ENCODE measurements around the gene TSC22D2.
A peak's percentile ranks its signal among the peaks of the same experiment; 100 is the strongest.

TSC22D2 gene

DNA sequence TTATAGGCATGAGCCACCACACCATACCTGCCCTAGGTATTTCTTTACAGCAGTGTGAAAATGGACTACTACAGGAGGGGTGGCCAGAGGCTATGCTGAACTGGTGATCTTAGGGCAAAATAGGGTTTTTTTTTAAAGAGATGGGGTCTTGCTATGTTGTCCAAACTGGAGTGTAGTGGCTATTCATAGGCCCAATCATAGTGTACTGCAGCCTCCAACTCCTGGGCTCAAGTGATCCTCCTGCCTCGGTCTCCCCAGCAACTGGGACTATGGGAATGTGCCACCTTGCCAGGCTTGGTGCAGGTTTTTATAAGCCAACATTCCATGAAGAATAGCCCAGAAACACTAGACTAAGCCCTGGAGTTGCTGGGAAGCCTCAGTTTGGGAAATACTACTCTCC is 28.6 kb upstream of the TSC22D2 start:
- in situ Hi-C loops (cut with HindIII; ENCODE audit: low pct_ligation_motif_present, low pct_unique_long_range_greater_than_20kb, low sequenced_read_pairs), result no loop called here
- DNase-seq, result no peak

DNA sequence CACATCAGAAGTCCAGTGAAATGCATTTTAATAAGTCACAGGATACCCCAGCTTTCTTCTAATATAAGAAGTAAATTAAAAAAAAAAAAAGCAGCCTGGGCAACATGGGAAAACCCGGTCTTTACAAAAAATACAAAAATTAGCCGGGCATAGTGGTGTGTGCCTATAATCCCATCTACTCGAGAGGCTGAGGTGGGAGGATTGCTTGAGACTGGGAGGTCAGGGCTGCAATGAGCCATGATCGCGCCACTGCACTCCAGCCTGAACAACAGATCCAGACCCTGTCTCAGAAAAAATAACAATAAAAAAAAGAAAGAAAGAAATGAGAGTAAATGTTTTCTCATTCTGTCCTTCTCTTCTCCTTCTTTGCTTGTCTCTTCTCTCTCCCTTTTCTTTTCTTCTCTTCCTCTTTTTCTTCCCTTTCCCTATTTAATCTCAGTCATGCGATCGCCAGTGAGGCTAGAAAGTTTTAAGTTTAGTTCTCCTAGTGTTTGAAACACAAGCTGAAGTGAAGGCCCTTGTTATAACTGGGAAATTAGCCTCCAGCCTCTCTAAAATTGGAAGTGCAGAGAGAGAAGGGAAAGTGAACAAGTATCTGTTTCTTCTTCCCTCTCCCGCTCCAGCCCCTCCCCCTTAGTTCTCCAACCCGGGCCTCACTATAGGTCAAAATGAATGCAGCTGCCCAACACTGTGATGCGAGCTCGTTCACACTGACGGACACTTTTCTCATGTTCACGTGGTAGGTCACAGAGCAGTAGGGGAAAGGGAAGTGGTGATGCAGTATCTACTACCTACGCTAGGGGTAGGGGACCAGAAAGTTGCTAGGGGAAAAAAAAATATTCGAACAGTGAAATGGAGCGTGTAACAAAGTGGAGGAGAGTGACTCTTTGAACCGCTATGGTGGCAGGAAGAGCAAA is 23.5 kb upstream of the TSC22D2 start:
- DNase-seq, result peak; percentile 94

DNA sequence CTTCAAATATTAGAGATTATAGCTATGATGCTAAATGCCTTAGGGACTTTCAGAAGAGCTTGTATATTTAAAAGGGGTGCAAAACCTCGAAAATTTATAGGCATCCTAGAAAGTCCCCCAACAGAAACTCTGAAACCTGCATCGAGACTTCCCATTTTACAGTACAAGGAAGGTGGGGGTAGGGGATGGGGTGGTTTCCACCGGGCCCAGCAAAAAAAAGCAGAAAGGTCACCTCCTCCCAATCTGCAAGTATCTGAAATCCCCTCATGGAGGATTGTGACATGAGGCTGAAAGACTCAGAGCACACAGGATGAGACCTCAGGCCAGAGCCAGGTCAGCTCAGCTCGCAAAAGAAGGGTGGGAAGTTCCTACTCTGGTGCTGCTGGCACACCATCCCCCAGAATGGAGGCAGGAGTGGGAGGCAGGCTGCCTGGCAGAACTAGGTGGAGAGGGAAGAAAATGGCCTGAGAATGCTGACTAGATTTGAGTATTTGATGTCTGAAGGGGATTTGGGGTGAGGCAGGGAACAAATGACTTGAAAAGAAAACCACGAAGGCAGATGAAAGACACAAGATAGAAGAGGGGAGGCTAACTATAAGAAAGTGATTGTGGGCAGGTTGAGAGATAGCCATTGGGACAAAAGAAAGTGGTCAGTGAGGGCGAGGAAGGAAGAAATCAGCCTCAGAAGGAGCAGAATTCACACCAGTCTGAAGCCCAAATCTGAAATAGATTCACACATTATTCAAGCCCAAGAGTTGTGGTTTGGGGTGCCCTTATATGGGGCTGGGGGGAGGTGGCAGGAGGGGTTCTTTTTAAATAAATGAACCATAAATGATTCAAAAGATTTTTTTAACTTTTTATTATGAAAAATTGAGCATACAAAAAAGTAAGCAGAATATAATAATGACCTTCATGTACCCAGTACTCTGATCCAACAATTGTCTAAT is 22.5 kb upstream of the TSC22D2 start:
- in situ Hi-C loops (cut with HindIII; ENCODE audit: low pct_ligation_motif_present, low pct_unique_long_range_greater_than_20kb, low sequenced_read_pairs), result no loop called here
- DNase-seq, result no peak

More for the DNA sequence above, 23.5 kb upstream of the TSC22D2 start:
- in situ Hi-C loops (cut with HindIII; ENCODE audit: low pct_ligation_motif_present, low pct_unique_long_range_greater_than_20kb, low sequenced_read_pairs), result no loop called here

DNA sequence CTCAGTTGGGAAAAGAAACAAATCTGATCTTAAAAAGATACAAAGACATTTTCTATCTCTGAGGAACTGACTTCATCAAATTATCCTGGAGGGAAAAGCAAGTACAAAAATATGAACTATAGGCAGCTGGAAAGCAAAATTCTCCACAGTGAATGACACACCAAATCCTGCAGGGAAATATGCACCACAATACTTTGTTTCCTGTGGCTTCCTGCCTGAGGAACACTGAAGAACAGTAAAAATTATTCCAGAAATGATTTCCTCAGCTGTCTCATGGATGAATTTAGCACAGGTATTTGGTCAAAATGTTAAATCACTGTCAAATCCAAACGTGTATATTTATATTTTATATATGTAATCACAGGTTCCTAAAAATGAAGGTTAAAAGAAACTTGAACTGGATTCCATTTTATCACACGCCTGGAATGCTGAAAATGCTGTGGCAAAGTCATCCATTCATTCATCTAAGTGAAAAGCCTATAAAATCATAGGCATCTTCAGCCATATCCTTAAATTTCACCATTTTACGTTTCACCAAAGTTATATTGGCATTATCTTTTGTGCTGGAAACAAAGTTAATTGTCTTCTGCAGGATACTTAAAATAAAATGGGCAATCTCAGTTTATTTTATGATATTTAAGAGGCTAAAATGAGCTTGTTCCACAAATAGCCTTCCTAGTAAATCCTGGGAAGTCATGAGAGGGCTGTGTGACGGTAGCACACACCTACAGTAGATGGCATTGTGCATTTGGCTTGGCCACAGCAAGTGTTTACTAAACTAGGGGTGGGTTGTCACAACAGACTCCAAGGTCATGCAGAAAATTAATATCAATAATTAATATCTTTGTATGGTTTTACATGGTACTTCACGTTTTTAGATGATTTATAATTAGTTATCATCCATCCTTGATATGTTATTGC is 19.3 kb upstream of the TSC22D2 start:
- DNase-seq, result no peak
- in situ Hi-C loops (cut with HindIII; ENCODE audit: low pct_ligation_motif_present, low pct_unique_long_range_greater_than_20kb, low sequenced_read_pairs), result no loop called here

DNA sequence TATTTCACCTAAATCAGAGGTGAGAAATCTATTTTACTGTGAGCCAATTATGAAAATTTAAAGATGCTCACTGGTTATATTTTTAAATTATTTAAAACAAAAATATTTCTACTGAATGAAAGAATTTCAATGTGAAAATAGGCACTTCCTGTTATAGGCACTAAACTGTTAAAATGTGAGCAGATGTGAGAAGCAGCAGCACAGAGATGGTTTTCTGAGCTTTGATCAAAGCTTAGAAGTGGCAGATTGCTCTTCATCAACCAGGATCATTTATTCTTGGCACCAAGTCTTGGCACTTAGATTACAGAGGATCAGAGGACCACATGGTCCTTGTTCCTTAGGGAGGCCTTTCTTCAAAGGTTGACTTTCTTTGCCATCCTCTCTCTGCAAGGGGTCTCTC is 18.0 kb upstream of the TSC22D2 start:
- no peak for DNase-seq
- in situ Hi-C loops (cut with HindIII; ENCODE audit: low pct_ligation_motif_present, low pct_unique_long_range_greater_than_20kb, low sequenced_read_pairs), result no loop called here

DNA sequence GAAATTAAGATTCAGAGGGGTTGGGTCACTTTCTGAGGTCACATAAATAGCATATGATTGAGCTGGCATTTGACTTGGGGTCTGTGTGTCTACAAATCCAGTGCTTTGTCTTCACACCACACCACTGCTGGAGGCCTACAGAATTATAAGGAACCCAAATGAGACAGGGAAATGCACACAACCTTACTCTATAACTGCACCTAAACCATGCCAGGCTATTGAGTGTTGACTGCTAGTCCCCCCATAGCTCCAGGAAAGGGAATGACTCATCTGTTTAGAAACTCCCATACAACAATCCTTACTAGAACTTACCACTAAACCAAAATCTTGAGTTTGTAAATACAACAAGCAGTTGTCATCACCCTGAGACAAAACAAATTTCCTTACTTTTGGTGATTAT is 16.9 kb upstream of the TSC22D2 start:
- no peak for DNase-seq
- in situ Hi-C loops (cut with HindIII; ENCODE audit: low pct_ligation_motif_present, low pct_unique_long_range_greater_than_20kb, low sequenced_read_pairs), result no loop called here

DNA sequence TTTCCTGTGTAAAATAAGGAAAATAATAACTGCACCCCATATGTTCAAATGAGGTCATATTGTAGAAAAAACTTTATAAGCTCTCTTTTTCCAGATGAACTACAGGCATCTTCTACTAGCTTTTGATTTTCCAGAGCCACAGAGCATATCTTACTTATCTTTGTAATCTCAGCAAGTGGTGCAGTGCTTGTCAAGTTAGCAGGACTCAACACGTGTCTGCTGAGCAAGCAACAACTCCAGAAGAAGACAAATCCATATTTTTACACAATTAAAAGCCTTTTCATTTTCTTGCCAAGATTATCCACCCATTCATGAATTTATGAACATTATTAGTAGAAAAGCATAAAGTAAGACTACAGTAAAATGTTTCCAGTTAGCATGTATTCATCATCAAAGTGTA is 14.4 kb upstream of the TSC22D2 start:
- no peak for DNase-seq
- in situ Hi-C loops (cut with HindIII; ENCODE audit: low pct_ligation_motif_present, low pct_unique_long_range_greater_than_20kb, low sequenced_read_pairs), result no loop called here

DNA sequence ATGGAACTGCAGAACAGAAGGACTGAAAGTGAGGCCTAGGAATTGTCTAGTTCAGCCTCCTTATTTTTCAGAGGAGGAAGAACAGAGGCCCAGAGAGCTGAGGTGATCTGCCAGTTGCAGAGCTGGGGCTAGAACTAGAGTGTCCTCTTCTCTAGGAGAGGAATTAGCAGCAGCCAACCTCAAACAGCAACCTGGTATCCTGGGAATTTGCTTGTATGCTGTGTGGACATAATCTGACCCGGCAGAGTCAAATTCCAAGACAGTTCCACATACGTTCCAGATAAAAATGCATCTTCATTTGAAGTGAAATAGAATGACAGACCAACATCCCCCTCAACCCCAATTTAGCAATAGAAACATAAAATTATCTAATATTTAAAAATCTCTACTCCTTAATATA is 13.5 kb upstream of the TSC22D2 start:
- in situ Hi-C loops (cut with HindIII; ENCODE audit: low pct_ligation_motif_present, low pct_unique_long_range_greater_than_20kb, low sequenced_read_pairs), result no loop called here
- DNase-seq, result no peak

DNA sequence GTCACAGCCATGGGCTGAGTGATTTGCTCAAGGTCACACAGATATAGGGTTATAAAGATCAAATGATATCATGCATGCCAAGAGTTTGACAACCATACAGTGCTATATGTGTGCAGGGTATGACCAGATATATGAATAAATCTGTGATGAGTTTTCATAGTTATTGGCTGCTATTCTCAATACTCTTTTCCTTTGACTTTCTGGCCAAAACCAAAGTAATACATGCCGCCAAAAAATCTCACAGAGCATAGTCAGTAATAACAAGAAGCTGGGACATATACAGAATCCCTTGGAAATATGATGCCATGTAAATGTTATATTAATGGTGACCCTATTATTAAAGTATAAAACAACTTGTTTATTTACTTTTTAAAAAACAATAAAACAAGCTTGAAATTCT is 11.6 kb upstream of the TSC22D2 start:
- in situ Hi-C loops (cut with HindIII; ENCODE audit: low pct_ligation_motif_present, low pct_unique_long_range_greater_than_20kb, low sequenced_read_pairs), result no loop called here
- DNase-seq, result no peak

DNA sequence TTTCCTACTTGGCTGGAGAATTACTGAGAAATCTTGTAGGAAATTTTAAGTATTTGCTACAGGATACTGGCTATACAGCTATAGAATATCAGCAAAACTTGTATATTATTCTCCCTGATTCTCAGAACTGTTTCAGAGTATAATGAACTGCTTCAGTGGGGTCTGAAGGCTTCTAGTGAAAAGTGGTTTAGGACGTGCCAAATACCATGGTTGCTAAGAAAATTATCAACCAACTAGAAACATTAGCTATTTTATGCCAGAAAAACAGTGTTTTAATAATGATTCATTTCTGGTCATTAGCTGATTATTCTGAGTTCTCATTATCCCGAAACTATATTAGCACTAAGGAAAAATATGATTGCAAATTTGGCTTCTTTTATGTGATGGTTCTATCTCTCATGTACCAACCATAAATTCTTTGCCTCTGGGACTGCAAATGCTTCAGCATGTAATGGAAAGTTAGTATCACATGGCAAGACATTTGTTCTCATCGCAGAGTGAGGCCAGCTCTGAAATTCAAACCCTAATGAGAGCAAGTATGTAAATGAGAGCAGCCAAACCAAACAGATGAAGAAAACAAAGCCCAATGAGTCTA is 11.0 kb upstream of the TSC22D2 start:
- DNase-seq, result no peak
- in situ Hi-C loops (cut with HindIII; ENCODE audit: low pct_ligation_motif_present, low pct_unique_long_range_greater_than_20kb, low sequenced_read_pairs), result no loop called here

DNA sequence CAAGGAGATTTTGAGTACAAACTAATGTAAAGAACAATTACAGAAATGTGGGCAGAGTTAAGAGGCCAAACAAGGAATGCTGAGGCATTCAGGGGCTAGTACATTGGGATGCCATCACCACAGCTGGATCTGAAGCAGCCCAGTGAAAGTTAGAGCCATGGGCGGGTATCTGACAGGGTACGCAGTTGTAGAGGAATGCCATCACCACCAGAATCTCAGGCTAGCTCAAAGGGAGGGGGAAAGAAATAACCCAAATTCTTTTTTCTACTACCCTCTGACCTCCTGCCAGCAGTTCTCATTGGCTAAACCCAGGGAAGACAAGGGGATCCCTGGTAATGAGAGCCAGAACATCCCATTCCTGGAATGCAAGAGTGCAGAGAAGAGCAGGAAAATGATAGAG is 9.0 kb upstream of the TSC22D2 start:
- in situ Hi-C loops (cut with HindIII; ENCODE audit: low pct_ligation_motif_present, low pct_unique_long_range_greater_than_20kb, low sequenced_read_pairs), result no loop called here

DNA sequence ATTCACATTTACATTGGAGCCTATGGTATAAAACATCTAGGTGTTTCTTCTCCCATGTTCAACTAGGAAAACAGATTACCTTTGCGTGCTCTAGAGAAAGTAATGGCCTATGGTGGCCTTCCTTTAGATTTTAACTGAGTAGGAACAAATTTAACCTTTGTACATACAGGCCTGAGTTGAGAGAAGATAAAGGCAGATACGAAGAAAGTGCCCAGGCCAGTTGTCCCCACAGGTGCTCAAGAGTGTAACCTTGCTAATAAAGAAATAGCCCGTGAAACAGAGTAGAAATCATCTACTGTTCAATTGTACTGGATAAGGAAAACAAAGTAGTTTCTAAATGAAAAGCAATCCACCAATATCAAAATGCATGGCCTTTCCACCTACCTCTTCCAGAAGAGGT is 6.8 kb upstream of the TSC22D2 start:
- no peak for DNase-seq
- in situ Hi-C loops (cut with HindIII; ENCODE audit: low pct_ligation_motif_present, low pct_unique_long_range_greater_than_20kb, low sequenced_read_pairs), result no loop called here

More for the DNA sequence above, 9.0 kb upstream of the TSC22D2 start:
- no peak for DNase-seq

DNA sequence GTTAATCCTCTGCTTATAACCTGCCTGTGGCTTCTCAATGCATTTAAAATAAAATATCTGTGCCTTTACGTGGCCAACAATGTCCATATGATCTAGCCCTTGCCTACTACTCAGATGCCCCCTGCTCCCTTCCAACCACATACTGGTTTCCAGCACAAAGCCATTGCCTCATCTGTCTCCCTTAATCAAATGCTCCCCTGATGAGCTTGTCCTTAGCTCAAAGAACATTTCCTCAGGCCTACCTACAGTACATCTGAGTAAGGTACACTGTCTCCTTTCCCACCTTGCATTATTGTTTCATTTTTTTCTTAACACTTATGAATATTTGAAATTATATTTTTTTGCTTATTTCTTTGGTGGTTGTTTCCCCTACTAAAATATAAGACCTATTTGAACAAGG is 5.9 kb upstream of the TSC22D2 start:
- no peak for DNase-seq
- in situ Hi-C loops (cut with HindIII; ENCODE audit: low pct_ligation_motif_present, low pct_unique_long_range_greater_than_20kb, low sequenced_read_pairs), result no loop called here

DNA sequence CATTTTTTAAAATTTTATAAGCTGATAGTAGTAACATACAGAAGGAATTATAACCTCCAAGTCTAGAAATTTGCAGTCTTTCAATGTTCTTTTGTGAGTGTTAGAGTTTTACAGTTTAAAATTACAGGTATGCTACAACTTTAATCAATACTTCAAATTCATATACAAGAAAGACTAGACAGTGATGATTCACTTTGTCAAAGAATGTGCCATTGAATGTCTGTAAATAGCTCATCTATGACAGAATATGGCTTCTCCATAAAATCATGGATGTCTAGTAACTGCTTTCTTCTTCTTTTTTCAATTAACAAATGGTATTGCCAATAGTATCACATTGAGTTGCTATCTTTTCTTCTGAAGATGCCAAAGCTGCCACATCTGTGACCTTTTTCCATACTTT is 4.1 kb upstream of the TSC22D2 start:
- no peak for DNase-seq
- in situ Hi-C loops (cut with HindIII; ENCODE audit: low pct_ligation_motif_present, low pct_unique_long_range_greater_than_20kb, low sequenced_read_pairs), result no loop called here

DNA sequence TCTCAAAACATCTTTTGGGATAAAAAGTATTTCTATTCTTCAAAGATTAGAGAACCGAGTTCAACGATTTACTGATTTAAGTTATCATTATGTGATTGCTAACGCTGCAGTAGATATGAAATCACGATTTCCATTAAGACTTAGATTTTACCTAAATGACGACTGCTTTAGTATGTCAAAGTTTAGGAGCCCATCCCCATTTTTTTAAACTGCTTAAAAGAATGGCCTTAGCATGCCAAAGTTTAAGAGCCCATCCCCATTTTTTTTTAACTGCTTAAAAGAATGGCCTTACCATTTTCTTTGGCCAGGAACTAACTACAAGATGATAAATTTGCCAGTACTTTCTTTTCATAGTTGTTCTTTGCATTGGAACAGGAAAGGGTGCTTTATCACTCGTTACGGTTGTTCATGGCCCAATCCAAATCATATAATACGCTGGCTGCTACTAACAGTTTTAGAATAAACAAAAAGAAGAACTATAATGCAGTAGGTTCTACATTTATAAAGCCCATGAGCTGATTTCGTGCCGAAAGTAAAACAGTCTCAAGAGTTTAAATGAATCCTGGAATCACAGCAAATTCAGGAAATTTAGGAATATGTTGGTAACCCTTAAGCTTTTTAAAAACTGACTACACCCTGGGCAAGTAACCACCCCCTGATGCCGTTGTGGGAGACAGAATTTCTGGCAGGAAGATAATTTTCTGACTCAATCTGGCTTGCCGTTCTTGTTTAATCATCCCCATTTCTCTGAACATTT is 869 bp upstream of the TSC22D2 start:
- peak; percentile 34 for DNase-seq
- in situ Hi-C loops (cut with HindIII; ENCODE audit: low pct_ligation_motif_present, low pct_unique_long_range_greater_than_20kb, low sequenced_read_pairs), result no loop called here

DNA sequence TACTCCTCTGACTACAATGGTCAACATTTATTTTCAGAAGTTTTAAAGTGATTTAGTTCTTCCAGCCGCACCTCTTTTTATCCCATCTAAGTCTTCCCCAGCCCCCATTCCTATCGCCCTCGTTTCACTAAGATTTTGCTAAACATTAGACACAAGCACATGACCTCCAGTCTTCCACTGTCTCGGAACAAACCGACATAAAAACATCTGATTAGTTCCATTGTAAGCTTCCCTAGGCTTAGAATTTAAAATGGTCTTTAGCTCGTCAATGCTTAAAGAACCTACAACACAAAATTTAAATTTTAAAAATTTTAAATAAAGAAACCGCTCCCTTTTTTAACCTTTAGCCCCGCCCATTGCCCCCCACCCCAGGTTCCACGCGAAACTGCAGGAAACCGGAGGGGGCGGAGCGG is 284 bp upstream of the TSC22D2 start:
- peak; percentile 80 for DNase-seq
- in situ Hi-C loops (cut with HindIII; ENCODE audit: low pct_ligation_motif_present, low pct_unique_long_range_greater_than_20kb, low sequenced_read_pairs), result no loop called here

DNA sequence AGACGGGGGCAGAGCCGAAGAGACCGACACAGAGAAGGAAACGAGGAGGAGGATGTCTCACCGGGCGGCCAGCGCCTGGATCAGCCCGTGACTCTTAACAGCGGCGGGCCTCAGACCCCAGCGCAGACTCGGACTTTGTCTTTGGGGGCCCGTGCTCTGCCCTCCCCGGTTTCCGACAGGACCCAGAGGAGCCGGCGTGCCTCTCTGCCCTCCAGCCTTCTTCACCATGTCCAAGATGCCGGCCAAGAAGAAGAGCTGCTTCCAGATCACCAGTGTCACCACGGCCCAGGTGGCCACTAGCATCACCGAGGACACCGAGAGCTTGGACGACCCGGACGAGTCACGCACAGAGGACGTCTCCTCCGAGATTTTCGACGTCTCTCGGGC is 1.0 kb downstream of the TSC22D2 start:
- in situ Hi-C loops (cut with HindIII; ENCODE audit: low pct_ligation_motif_present, low pct_unique_long_range_greater_than_20kb, low sequenced_read_pairs), result no loop called here

More for the DNA sequence above, 1.0 kb downstream of the TSC22D2 start:
- no peak for DNase-seq
